Suprapubic skin (tissue), 4 donors: ENCODE results near the gene RABGAP1.

Experiments used
- CTCF ChIP-seq, 2 donors: fragments of 200-600 bp in 1 of 2; fragments of 450-650 bp in 1 of 2; sonication (generic) in 1 of 2; IDR thresholded peaks; one replicate each; pipeline ENCODE4 v1.5.1; 2016 to 2019; ENCODE audit warnings: antibody characterized with exemption in 2 of 2, mild to moderate bottlenecking in 1 of 2, moderate library complexity in 1 of 2
- POLR2A ChIP-seq, 2 donors: fragments of 450-650 bp; IDR thresholded peaks; one replicate each; pipeline ENCODE4 v1.6.1; 2017; ENCODE audit warnings: antibody characterized with exemption in 2 of 2, mild to moderate bottlenecking in 2 of 2, moderate library complexity in 2 of 2
- POLR2AphosphoS5 ChIP-seq, 3 donors: sonication (generic); formaldehyde crosslinking; IDR thresholded peaks; one replicate each; pipeline ENCODE4 v1.6.1; 2017; ENCODE audit warnings: antibody characterized with exemption in 3 of 3

DNA sequence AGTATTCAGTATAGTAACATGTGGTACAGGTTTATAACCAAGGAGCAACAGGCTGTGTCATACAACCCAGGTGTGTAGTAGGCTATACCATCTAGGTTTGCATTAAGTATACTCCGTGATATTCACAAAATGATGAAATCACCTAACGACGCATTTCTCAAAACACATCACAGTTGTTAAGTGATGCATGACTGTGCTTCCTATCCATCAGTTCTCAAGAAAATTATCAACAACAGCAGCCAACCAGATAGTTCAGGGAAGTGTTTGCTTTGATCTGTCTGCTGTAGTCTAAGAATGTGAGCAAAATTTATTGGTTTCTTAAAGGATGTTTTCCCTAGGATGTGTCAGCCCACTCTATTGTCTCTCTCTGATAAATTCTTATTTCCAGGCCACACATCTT is 16.9 kb upstream of the RABGAP1 start:
- TF ChIP-seq CTCF (IDR thresholded peaks at IDR 0.05) = no peak
- no peak for TF ChIP-seq POLR2A (IDR thresholded peaks at IDR 0.05)
- no peak for TF ChIP-seq POLR2AphosphoS5 (IDR thresholded peaks at IDR 0.05)
